Smooth muscle cell of the umbilical artery (primary cell): ENCODE results near the gene FBXL4. TPM values are rescaled to one million over a fixed set of nuclear protein-coding genes. Genes with fewer than 3 reads are reported as not detected.

Experiments
- total RNA-seq: library from RNA; depleted of rRNA; stranded (reverse); fragments of >200 nt; gene quantifications from 2 replicates; pipeline ENCODE4 v1.2.3, GENCODE V29; 2014

The FBXL4 gene
- 19.6 and 24.0 TPM in 2 replicates for total RNA-seq

GRCh38 chr6:98947411-98948292 lies at the start of gene FBXL4:
Gene FBXL4, minus strand, starts transcription at chr6:98947946. Its CDS starts 20,958 bp downstream, at chr6:98926988.

GRCh38 chr6:98834060-98835031 lies 113.4 kb downstream of the FBXL4 start, which contains the start of gene POU3F2:
Gene POU3F2, plus strand, starts transcription at chr6:98834574. Its CDS starts 300 bp downstream, at chr6:98834874.

Other genes starting within 250 kb of the FBXL4 start
- gene POU3F2, start 113.4 kb downstream of the FBXL4 start, total RNA-seq: not detected in 2 replicates